ENCODE results near the gene CYP27C1.

GRCh38 chr2:127177617-127178263 lies 42.4 kb downstream of the CYP27C1 start:
- no peak for TF ChIP-seq CTCF (IDR thresholded peaks at IDR 0.05)
- no peak for TF ChIP-seq POLR2A (IDR thresholded peaks at IDR 0.05)

Measured in lower leg skin (tissue), 3 donors.